Prostate gland (tissue), 2 donors: ENCODE data around the gene GREB1.

ENCODE experiments used
- CTCF ChIP-seq, 4 experiments: fragments of 200-600 bp in 2 of 4; fragments of 450-650 bp in 2 of 4; sonication (generic) in 2 of 4; IDR thresholded peaks; 1 replicate in 3 of 4; 2 replicates in 1 of 4; pipeline ENCODE4 v1.5.1; 2016 to 2019; ENCODE audit warnings: antibody characterized with exemption in 4 of 4, mild to moderate bottlenecking in 2 of 4, moderate library complexity in 2 of 4
- POLR2A ChIP-seq: fragments of 450-650 bp; IDR thresholded peaks from one replicate; pipeline ENCODE4 v1.6.1; 2016; ENCODE audit warnings: antibody characterized with exemption, mild to moderate bottlenecking
- POLR2AphosphoS5 ChIP-seq: sonication (generic); formaldehyde crosslinking; IDR thresholded peaks from one replicate; pipeline ENCODE4 v1.6.1; 2017; ENCODE audit warnings: antibody characterized with exemption

- TF ChIP-seq CTCF (IDR thresholded peaks at IDR 0.05) (no peak), POLR2A (no peak), POLR2AphosphoS5 (no peak)
Measured at GRCh38 chr2:11546072-11546471, 12.2 kb downstream of the GREB1 start.
